H1 (cell line): Measurements from ENCODE around the gene VEPH1. TPM values are rescaled to one million over a fixed set of nuclear protein-coding genes. Genes with fewer than 3 reads are reported as not detected.

Experiments used
- CTCF ChIA-PET: fragments of 300-600 bp; sonication (Branson Sonifier 250); formaldehyde crosslinking; loops from one replicate; lab custom pipeline; 2021; ENCODE audit not compliant: partially characterized antibody; lab: Charles Lee
- POLR2A ChIA-PET: fragments of 300-600 bp; sonication (Branson Sonifier 250); formaldehyde crosslinking; loops from one replicate; lab custom pipeline; 2021; ENCODE audit warnings: inconsistent platforms; ENCODE audit not compliant: partially characterized antibody; lab: Charles Lee
- DNase-seq, 2 experiments: peaks; one replicate each; pipeline versions ENCODE4 v3.0.0 to v3.0.0-alpha.2; 2010 to 2022; ENCODE audit warnings: low spot score in 2 of 2, low read depth in 1 of 2, mixed read lengths in 1 of 2
- FAIRE-seq: peaks from 2 replicates; lab custom pipeline; 2011; peaks lifted over from hg19 to GRCh38; lab: Jason Lieb, UNC
- H2AFZ ChIP-seq: 2 replicates; pipeline ENCODE4 v1.8.1; 2012; ENCODE audit warnings: low read length, inconsistent platforms
- H2AK5ac ChIP-seq: 2 replicates; pipeline ENCODE4 v1.6.1; 2013; ENCODE audit warnings: low read depth, low read length
- H2BK120ac ChIP-seq: replicated peaks from 2 replicates; pipeline ENCODE3; 2013; ENCODE audit warnings: low read depth, low read length, inconsistent platforms
- H2BK12ac ChIP-seq: 2 replicates; pipeline ENCODE4 v1.6.1; 2013; ENCODE audit warnings: low read depth, low read length
- H2BK15ac ChIP-seq: 2 replicates; pipeline ENCODE4 v1.6.1; 2013; ENCODE audit warnings: low read length
- H2BK20ac ChIP-seq: 2 replicates; pipeline ENCODE4 v1.6.1; 2013; ENCODE audit warnings: low read length
- H2BK5ac ChIP-seq: 2 replicates; pipeline ENCODE4 v1.6.1; 2013; ENCODE audit warnings: low read depth, low read length
- H3K14ac ChIP-seq: 2 replicates; pipeline ENCODE4 v1.6.1; 2013; ENCODE audit warnings: inconsistent platforms; ENCODE audit not compliant: insufficient read length
- H3K18ac ChIP-seq: 2 replicates; pipeline ENCODE4 v1.6.1; 2013; ENCODE audit warnings: low read length; ENCODE audit errors: extremely low read depth
- H3K23ac ChIP-seq: 2 replicates; pipeline ENCODE4 v1.6.1; 2013; ENCODE audit warnings: inconsistent platforms; ENCODE audit not compliant: insufficient read length
- H3K23me2 ChIP-seq: 2 replicates; pipeline ENCODE4 v1.6.1; 2013; ENCODE audit warnings: low read depth, low read length
- H3K27ac ChIP-seq: 2 replicates; pipeline ENCODE4 v1.6.1; 2011; ENCODE audit warnings: low read depth, low read length, inconsistent platforms
- H3K27me3 ChIP-seq, 4 experiments: replicated peaks in 1 of 4; 1 replicate in 1 of 4; 2 replicates in 3 of 4; pipeline versions ENCODE4 v1.6.1 to v1.8.1; 2011 to 2013; ENCODE audit warnings: low read length in 3 of 4, mild to moderate bottlenecking in 3 of 4, inconsistent platforms in 2 of 4, mixed read lengths in 2 of 4, moderate library complexity in 1 of 4; ENCODE audit not compliant: control insufficient read depth in 3 of 4, insufficient read depth in 3 of 4; ENCODE audit errors: extremely low read depth in 1 of 4
- H3K36me3 ChIP-seq, 4 experiments: 2 replicates each; pipeline versions ENCODE4 v1.6.1 to v1.8.1; 2011 to 2013; ENCODE audit warnings: mild to moderate bottlenecking in 4 of 4, low read length in 3 of 4, moderate library complexity in 2 of 4, control low read depth in 1 of 4, inconsistent platforms in 1 of 4; ENCODE audit not compliant: insufficient read depth in 4 of 4, control insufficient read depth in 2 of 4
- H3K4ac ChIP-seq: replicated peaks from 2 replicates; pipeline ENCODE3; 2013; ENCODE audit warnings: low read length, low read depth, mixed read lengths, inconsistent platforms; ENCODE audit not compliant: insufficient read length
- H3K4me1 ChIP-seq, 4 experiments: replicated peaks in 1 of 4; 1 replicate in 1 of 4; 2 replicates in 3 of 4; pipeline versions ENCODE4 v1.6.1 to v1.8.1; 2011 to 2013; ENCODE audit warnings: low read length in 3 of 4, inconsistent platforms in 2 of 4, mixed read lengths in 1 of 4; ENCODE audit not compliant: insufficient read depth in 4 of 4, control insufficient read depth in 3 of 4
- H3K4me2 ChIP-seq, 2 experiments: 2 replicates each; pipeline versions ENCODE4 v1.6.1 to v1.8.1; 2011 to 2013; ENCODE audit warnings: low read depth in 2 of 2, low read length in 2 of 2, control low read depth in 1 of 2, inconsistent platforms in 1 of 2, mild to moderate bottlenecking in 1 of 2; ENCODE audit not compliant: insufficient read depth in 1 of 2
- H3K4me3 ChIP-seq, 4 experiments: fragments of 200-600, 300-600 bp in 1 of 4; sonication (generic), shearing (Covaris generic), sonication (Bioruptor Twin) in 1 of 4; 2 replicates each; pipeline versions ENCODE4 v1.5.1 to v1.8.1; 2011 to 2016; ENCODE audit warnings: low read length in 4 of 4, low read depth in 3 of 4, control low read depth in 2 of 4, inconsistent platforms in 2 of 4, mild to moderate bottlenecking in 2 of 4, mixed read lengths in 1 of 4, moderate library complexity in 1 of 4; ENCODE audit not compliant: insufficient read depth in 2 of 4; ENCODE audit errors: extremely low read depth in 1 of 4
- H3K56ac ChIP-seq: replicated peaks from 2 replicates; pipeline ENCODE3; 2013; ENCODE audit warnings: low read depth, mild to moderate bottlenecking, mixed read lengths, low read length, inconsistent platforms; ENCODE audit not compliant: insufficient read length
- H3K79me1 ChIP-seq: 2 replicates; pipeline ENCODE4 v1.6.1; 2013; ENCODE audit warnings: low read depth, low read length, control low read depth
- H3K79me2 ChIP-seq, 2 experiments: 2 replicates each; pipeline versions ENCODE4 v1.6.1 to v1.8.1; 2012 to 2013; ENCODE audit warnings: low read length in 2 of 2, mild to moderate bottlenecking in 2 of 2, inconsistent platforms in 1 of 2; ENCODE audit not compliant: insufficient read depth in 2 of 2, control insufficient read depth in 1 of 2
- H3K9ac ChIP-seq, 4 experiments: replicated peaks in 1 of 4; 1 replicate in 1 of 4; 2 replicates in 3 of 4; pipeline versions ENCODE4 v1.6.1 to v1.8.1; 2011 to 2013; ENCODE audit warnings: low read depth in 3 of 4, low read length in 3 of 4, control low read depth in 2 of 4, mild to moderate bottlenecking in 2 of 4, moderate library complexity in 2 of 4, inconsistent platforms in 1 of 4; ENCODE audit errors: extremely low read depth in 1 of 4
- H3K9me3 ChIP-seq, 2 experiments: 2 replicates each; pipeline versions ENCODE4 v1.6.1 to v1.8.1; 2012 to 2013; ENCODE audit warnings: mild to moderate bottlenecking in 2 of 2, moderate library complexity in 2 of 2, control low read depth in 1 of 2, inconsistent platforms in 1 of 2, low read depth in 1 of 2, low read length in 1 of 2, mixed read lengths in 1 of 2; ENCODE audit not compliant: insufficient read depth in 2 of 2
- H4K20me1 ChIP-seq, 2 experiments: replicated peaks in 1 of 2; 2 replicates each; pipeline versions ENCODE3 to v1.8.1; 2011 to 2013; ENCODE audit warnings: inconsistent platforms in 2 of 2, low read length in 2 of 2, mild to moderate bottlenecking in 1 of 2; ENCODE audit not compliant: insufficient read depth in 2 of 2, control insufficient read depth in 1 of 2
- H4K5ac ChIP-seq: 2 replicates; pipeline ENCODE4 v1.6.1; 2013; ENCODE audit warnings: low read length, low read depth, mixed read lengths, inconsistent platforms; ENCODE audit not compliant: insufficient read length
- H4K8ac ChIP-seq: 2 replicates; pipeline ENCODE4 v1.8.0; 2013; ENCODE audit warnings: mild to moderate bottlenecking, moderate library complexity, low read length, inconsistent platforms; ENCODE audit not compliant: insufficient read depth; ENCODE audit errors: extremely low read depth
- H4K91ac ChIP-seq: replicated peaks from 2 replicates; pipeline ENCODE3; 2013; ENCODE audit warnings: low read length, mixed read lengths, inconsistent platforms; ENCODE audit not compliant: insufficient read length
- ASH2L ChIP-seq: fragments of 200-600, 300-600 bp; sonication (generic); IDR thresholded peaks from one replicate; pipeline ENCODE4 v1.7.1; 2017; ENCODE audit warnings: low read length
- CEBPB ChIP-seq: IDR thresholded peaks from 2 replicates; pipeline ENCODE4 v1.6.1; 2012; ENCODE audit warnings: low read depth, low read length
- EP300 ChIP-seq, 2 experiments: IDR thresholded peaks; 1 replicate in 1 of 2; 2 replicates in 1 of 2; pipeline ENCODE4 v1.6.1; 2011 to 2012; ENCODE audit warnings: low read depth in 2 of 2, low read length in 2 of 2, mild to moderate bottlenecking in 2 of 2, borderline replicate concordance in 1 of 2, inconsistent platforms in 1 of 2, moderate library complexity in 1 of 2
- KDM4A ChIP-seq: IDR thresholded peaks from one replicate; pipeline ENCODE4 v1.7.1; 2012; ENCODE audit warnings: low read depth, mild to moderate bottlenecking, moderate library complexity, low read length, inconsistent platforms; ENCODE audit not compliant: severe bottlenecking
- NANOG ChIP-seq: IDR thresholded peaks from 2 replicates; pipeline ENCODE4 v1.6.1; 2011; ENCODE audit warnings: low read length, low read depth, mild to moderate bottlenecking, inconsistent platforms; ENCODE audit not compliant: insufficient read depth, poor library complexity, severe bottlenecking
- PHF8 ChIP-seq: fragments of 200-600 bp; sonication (generic); conservative IDR thresholded peaks from 2 replicates; pipeline ENCODE4 v1.7.1; 2012; ENCODE audit warnings: low read depth, mild to moderate bottlenecking, inconsistent platforms, low read length, moderate library complexity
- RAD21 ChIP-seq, 2 experiments: IDR thresholded peaks in 1 of 2; conservative IDR thresholded peaks in 1 of 2; 2 replicates each; pipeline ENCODE4 v1.6.1; 2011; ENCODE audit warnings: low read depth in 2 of 2, low read length in 2 of 2, improper control_type of control experiment in 1 of 2, inconsistent platforms in 1 of 2, mild to moderate bottlenecking in 1 of 2, moderate library complexity in 1 of 2
- RFX5 ChIP-seq: IDR thresholded peaks from 2 replicates; pipeline ENCODE4 v1.6.1; 2011; ENCODE audit warnings: low read depth, low read length, improper control_type of control experiment, borderline replicate concordance
- RNF2 ChIP-seq: fragments of 200-900, 300-1000 bp; sonication (generic); IDR thresholded peaks from 2 replicates; pipeline ENCODE4 v1.7.1; 2016; ENCODE audit warnings: borderline replicate concordance, low read depth, mild to moderate bottlenecking, antibody characterized with exemption, low read length; ENCODE audit not compliant: poor library complexity, severe bottlenecking; ENCODE audit errors: missing control alignments
- SIRT6 ChIP-seq: IDR thresholded peaks from one replicate; pipeline ENCODE4 v1.7.1; 2012; ENCODE audit warnings: low read length, inconsistent platforms
- SP4 ChIP-seq: IDR thresholded peaks from 2 replicates; pipeline ENCODE4 v1.6.1; 2012; ENCODE audit warnings: low read length, inconsistent platforms
- TBP ChIP-seq: IDR thresholded peaks from 2 replicates; pipeline ENCODE4 v1.6.1; 2011; ENCODE audit warnings: low read depth, low read length, improper control_type of control experiment
- YY1 ChIP-seq: IDR thresholded peaks from 2 replicates; pipeline ENCODE4 v1.6.1; 2011; ENCODE audit warnings: low read depth, mild to moderate bottlenecking, low read length
- WGBS, 2 experiments: shearing (Covaris generic) in 1 of 2; methylation state at CpG; one replicate each; pipeline versions ENCODE4 v1.1.6 to v1.1.7; 2013 to 2015; ENCODE audit warnings: low lambda C conversion rate in 2 of 2, mixed read lengths in 2 of 2, inconsistent platforms in 1 of 2, low coverage in 1 of 2, missing lambda C conversion rate in 1 of 2; ENCODE audit not compliant: insufficient replicate concordance in 2 of 2, insufficient coverage in 1 of 2, insufficient read length in 1 of 2; ENCODE audit errors: extremely low coverage in 1 of 2, missing lambda C conversion rate in 1 of 2; 5-methylcytosine and 5-hydroxymethylcytosine counted together
- polyA plus RNA-seq, 7 experiments: library from polyadenylated mRNA; depleted of rRNA in 3 of 7; stranded (reverse) in 5 of 7; unstranded in 2 of 7; fragments of >200 nt in 5 of 7; fragments of 200-250 nt in 2 of 7; gene quantifications; 1 replicate in 5 of 7; 2 replicates in 1 of 7; 4 replicates in 1 of 7; pipeline versions ENCODE4 v1.2.1 to v1.2.3, GENCODE V29; 2011 to 2013; ENCODE audit warnings: missing spikeins in 2 of 7, mixed read lengths in 2 of 7
- total RNA-seq: library from RNA; stranded (reverse); fragmentation: NEBNext Ultra II Directional; extraction: Animal tissue kit (Norgen Biotek cat#: 25700); gene quantifications from 2 replicates; pipeline ENCODE4 v1.2.1, GENCODE V29; 2021

Gene VEPH1
- total and polyA plus RNA-seq, 2 of the 8 experiments (the other 6 are each of a cell fraction or from before 2014, with no cell fraction given), result 12.0 to 18.3 TPM

DNA sequence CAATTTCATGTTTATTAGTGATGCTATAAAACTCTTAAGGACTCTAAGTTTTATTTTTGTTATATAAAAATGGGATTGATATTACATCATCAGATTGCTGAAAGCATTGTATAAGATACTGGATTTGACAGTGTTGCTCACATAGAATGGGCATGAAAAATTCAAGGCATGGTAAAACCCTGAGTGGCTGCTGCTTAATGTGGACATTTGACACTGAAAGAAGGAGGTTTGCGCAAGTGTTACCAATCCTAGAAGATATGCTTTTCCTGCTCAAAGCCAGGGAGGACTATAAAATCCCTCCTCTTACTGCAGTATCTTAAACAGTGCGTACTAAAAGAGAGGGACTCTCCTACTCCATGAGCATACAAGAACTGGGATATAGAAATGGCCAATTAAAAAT lies 132.3 kb downstream of the VEPH1 start:
- Histone ChIP-seq H3K79me1 (no peaks in the 10 kb centered on the region), H3K36me3 (no peaks in the 10 kb centered on the region), H3K23ac (no peak overlapping the region), H4K91ac (no peak overlapping the region), H4K5ac (no peak overlapping the region), H4K20me1 (no peaks in the 10 kb centered on the region), H2AK5ac (no peak overlapping the region), H2BK20ac (no peak overlapping the region), H3K27me3 (no peaks in the 10 kb centered on the region), H2BK12ac (no peak overlapping the region), H3K9ac (no peak overlapping the region), H3K23me2 (no peaks in the 10 kb centered on the region; the same call in 1 of the 2 replicates), H3K14ac (no peak overlapping the region), H3K56ac (no peak overlapping the region)
- WGBS, 2 experiments, result 53% methylated on average over 2 of the region's 2 CpGs; no CpG with 5 or more reads in 1 of the 2 experiments
- TF ChIP-seq KDM4A (no peak), SIRT6 (no peak), ASH2L (no peak), PHF8 (no peak), YY1 (no peak), RNF2 (no peak), RAD21 (IDR thresholded peaks at IDR 0.05 in 1 of 2, conservative IDR thresholded peaks at IDR 0.05 in 1 of 2; ENCODE audit: low read depth in 2 of 2, low read length in 2 of 2) (no peak), SP4 (no peak), RFX5 (no peak), CEBPB (no peak), EP300 (IDR thresholded peaks at IDR 0.05; ENCODE audit: borderline replicate concordance in 1 of 2, low read depth in 2 of 2, low read length in 2 of 2) (no peak), NANOG (no peak), TBP (no peak)
- TF ChIP-seq, all 59 proteins: peak for 0
- H3K9me3 ChIP-seq, result no peaks in the 10 kb centered on the region
- ChIA-PET POLR2A (interaction anchor here (1.4 kb wide), 1 partner anchor 10 kb away, joined by 5 read pairs; no protein-coding TSS in a partner anchor), CTCF (interaction anchor here (1.0 kb wide), 2 partner anchors 11 to 172 kb away, joined by 3 read pairs; no protein-coding TSS in a partner anchor)
- H2BK15ac ChIP-seq, result no peak overlapping the region
- no peaks in the 10 kb centered on the region for H3K4me1 ChIP-seq
- H2BK120ac ChIP-seq, result no peak overlapping the region
- H3K4ac ChIP-seq, result no peak overlapping the region
- no peak for FAIRE-seq
- no peaks in the 10 kb centered on the region for H3K79me2 ChIP-seq
- H3K27ac ChIP-seq, result no peak overlapping the region
- no peak for DNase-seq
- H4K8ac ChIP-seq, result no peak overlapping the region
- H3K18ac ChIP-seq, result no peak overlapping the region
- H3K4me2 ChIP-seq, result no peak overlapping the region
- H2AFZ ChIP-seq, result no peak overlapping the region
- no peak overlapping the region for H2BK5ac ChIP-seq
- no peak overlapping the region for H3K4me3 ChIP-seq
